K562 (cell line): ENCODE measurements around the gene HNRNPF. TPM values are rescaled to one million over a fixed set of nuclear protein-coding genes. Genes with fewer than 3 reads are reported as not detected.

Source experiments
- CEBPB ChIP-seq: fragments of 450-650 bp; IDR thresholded peaks from 2 replicates; pipeline ENCODE4 v1.6.1; 2016; ENCODE audit warnings: missing genetic modification characterization, missing compliant biosample characterization
- EP400 ChIP-seq: fragments of 450-650 bp; IDR thresholded peaks from 2 replicates; pipeline ENCODE4 v1.6.1; 2017; ENCODE audit warnings: antibody characterized with exemption, mild to moderate bottlenecking, moderate library complexity
- MAFG ChIP-seq: fragments of 450-650 bp; conservative IDR thresholded peaks from 2 replicates; pipeline ENCODE4 v1.6.1; 2016; ENCODE audit warnings: missing genetic modification characterization, missing compliant biosample characterization
- NFRKB ChIP-seq: fragments of 450-650 bp; IDR thresholded peaks from 2 replicates; pipeline ENCODE4 v1.6.1; 2016; ENCODE audit warnings: low read depth
- NR4A1 ChIP-seq, 2 experiments: fragments of 250-450 bp in 1 of 2; fragments of 450-650 bp in 1 of 2; sonication (Bioruptor Pico) in 1 of 2; IDR thresholded peaks; 2 replicates each; pipeline versions ENCODE4 v1.4.0 to v1.6.1; 2016 to 2020; ENCODE audit warnings: mild to moderate bottlenecking in 2 of 2, missing compliant biosample characterization in 1 of 2, missing genetic modification characterization in 1 of 2, moderate library complexity in 1 of 2
- PHF21A ChIP-seq: fragments of 450-650 bp; IDR thresholded peaks from 2 replicates; pipeline ENCODE4 v1.6.1; 2017; ENCODE audit warnings: low read depth, borderline replicate concordance
- PRDM10 ChIP-seq: fragments of 450-650 bp; IDR thresholded peaks from 2 replicates; pipeline ENCODE4 v1.6.1; 2018; ENCODE audit not compliant: partially characterized antibody
- RBM39 ChIP-seq: fragments of 200-400 bp; formaldehyde crosslinking; optimal IDR thresholded peaks from 2 replicates; pipeline ENCODE3; 2018; ENCODE audit warnings: low read depth, low read length
- RUNX1 ChIP-seq: sonication (generic); IDR thresholded peaks from 2 replicates; pipeline ENCODE4 v1.6.1; 2016; ENCODE audit warnings: antibody characterized with exemption, low read depth
- SUPT5H ChIP-seq: fragments of 450-650 bp; IDR thresholded peaks from 2 replicates; pipeline ENCODE4 v1.6.1; 2016
- TBL1XR1 ChIP-seq, 2 experiments: IDR thresholded peaks; 2 replicates each; pipeline ENCODE4 v1.6.1; 2012; ENCODE audit warnings: improper control_type of control experiment in 2 of 2, low read length in 2 of 2, mild to moderate bottlenecking in 1 of 2
- TCF7L2 ChIP-seq: fragments of 150-350 bp; IDR thresholded peaks from 2 replicates; pipeline ENCODE4 v1.6.1; 2016; ENCODE audit warnings: low read depth, mild to moderate bottlenecking, low read length, moderate library complexity
- THAP12 ChIP-seq: fragments of 250-450 bp; sonication (Bioruptor Pico); IDR thresholded peaks from 2 replicates; pipeline ENCODE4 v1.9.0; 2021; ENCODE audit warnings: mild to moderate bottlenecking, inconsistent platforms
- ZNF212 ChIP-seq: fragments of 450-650 bp; formaldehyde crosslinking; IDR thresholded peaks from 2 replicates; pipeline ENCODE4 v1.4.0; 2020; ENCODE audit warnings: mild to moderate bottlenecking
- polyA plus RNA-seq, 8 experiments: library from polyadenylated mRNA; depleted of rRNA in 4 of 8; stranded (reverse) in 5 of 8; unstranded in 3 of 8; fragments of >200 nt; fragmentation: Nextera tagmentation in 2 of 8; fragmentation: Illumina TruSeq in 1 of 8; extraction: Ambion mirVana in 2 of 8; extraction: Trizol in 1 of 8; gene quantifications; 2 replicates each; pipeline versions ENCODE4 v1.2.1 to v1.2.3, GENCODE V29; 2011 to 2014; ENCODE audit warnings: inconsistent platforms in 1 of 8, missing spikeins in 1 of 8
- total RNA-seq, 7 experiments: library from RNA; depleted of rRNA in 6 of 7; stranded (reverse); fragments of >200 nt in 6 of 7; fragmentation: Illumina TruSeq in 2 of 7; extraction: Trizol in 2 of 7; gene quantifications; 2 replicates each; pipeline versions ENCODE4 v1.2.1 to v1.2.3, GENCODE V29; 2011 to 2021; ENCODE audit warnings: low replicate concordance in 1 of 7
- TF ChIP-seq, protein P1 (sequence below), 2 experiments: IDR thresholded peaks; 2 replicates each; pipeline ENCODE4 v1.6.1; 2012; ENCODE audit warnings: improper control_type of control experiment in 2 of 2, low read depth in 2 of 2, low read length in 2 of 2, borderline replicate concordance in 1 of 2
- TF ChIP-seq, protein P2 (sequence below), 2 experiments: fragments of 200-800 bp in 1 of 2; sonication (Bioruptor generic) in 1 of 2; sonication (generic) in 1 of 2; formaldehyde crosslinking in 1 of 2; IDR thresholded peaks in 1 of 2; conservative IDR thresholded peaks in 1 of 2; 2 replicates each; pipeline versions ENCODE4 v1.5.0 to v1.6.1; 2016 to 2020; ENCODE audit warnings: missing compliant biosample characterization in 1 of 2, missing genetic modification characterization in 1 of 2, missing genetic modification reagents in 1 of 2

Gene HNRNPF
- total and polyA plus RNA-seq, 9 of the 15 experiments (the other 6 are each of a cell fraction or from before 2014, with no cell fraction given), result 192 to 489 (median 416) TPM

GRCh38 chr10:43417950-43418768 is 9.2 kb upstream of the HNRNPF start (continued):
- peak; percentile 93; the same call in 1 of the 2 replicates for TF ChIP-seq NR4A1 (CRISPR knock-in tag; IDR thresholded peaks at IDR 0.05)
- TF ChIP-seq NR4A1 (tag; IDR thresholded peaks at IDR 0.05), result peak; percentile 98
- peak; percentile 90 for TF ChIP-seq TCF7L2
- TF ChIP-seq RUNX1, result peak; percentile 95
- TF ChIP-seq CEBPB (tag), result peak; percentile 99
- TF ChIP-seq THAP12 (CRISPR knock-in tag), result no peak
- no peak for TF ChIP-seq RBM39
- peak; percentile 61 for TF ChIP-seq SUPT5H
- TF ChIP-seq, protein P1, sequence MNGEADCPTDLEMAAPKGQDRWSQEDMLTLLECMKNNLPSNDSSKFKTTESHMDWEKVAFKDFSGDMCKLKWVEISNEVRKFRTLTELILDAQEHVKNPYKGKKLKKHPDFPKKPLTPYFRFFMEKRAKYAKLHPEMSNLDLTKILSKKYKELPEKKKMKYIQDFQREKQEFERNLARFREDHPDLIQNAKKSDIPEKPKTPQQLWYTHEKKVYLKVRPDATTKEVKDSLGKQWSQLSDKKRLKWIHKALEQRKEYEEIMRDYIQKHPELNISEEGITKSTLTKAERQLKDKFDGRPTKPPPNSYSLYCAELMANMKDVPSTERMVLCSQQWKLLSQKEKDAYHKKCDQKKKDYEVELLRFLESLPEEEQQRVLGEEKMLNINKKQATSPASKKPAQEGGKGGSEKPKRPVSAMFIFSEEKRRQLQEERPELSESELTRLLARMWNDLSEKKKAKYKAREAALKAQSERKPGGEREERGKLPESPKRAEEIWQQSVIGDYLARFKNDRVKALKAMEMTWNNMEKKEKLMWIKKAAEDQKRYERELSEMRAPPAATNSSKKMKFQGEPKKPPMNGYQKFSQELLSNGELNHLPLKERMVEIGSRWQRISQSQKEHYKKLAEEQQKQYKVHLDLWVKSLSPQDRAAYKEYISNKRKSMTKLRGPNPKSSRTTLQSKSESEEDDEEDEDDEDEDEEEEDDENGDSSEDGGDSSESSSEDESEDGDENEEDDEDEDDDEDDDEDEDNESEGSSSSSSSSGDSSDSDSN (IDR thresholded peaks at IDR 0.05; ENCODE audit: borderline replicate concordance in 1 of 2, low read depth in 2 of 2, low read length in 2 of 2), result 0 out of 4 replicates have a peak, but pooled peaks of 1 of the 2 experiments have one; percentile 31
- TF ChIP-seq MAFG (tag), result peak; percentile 49; the same call in 1 of the 2 replicates
- TF ChIP-seq, protein P2, sequence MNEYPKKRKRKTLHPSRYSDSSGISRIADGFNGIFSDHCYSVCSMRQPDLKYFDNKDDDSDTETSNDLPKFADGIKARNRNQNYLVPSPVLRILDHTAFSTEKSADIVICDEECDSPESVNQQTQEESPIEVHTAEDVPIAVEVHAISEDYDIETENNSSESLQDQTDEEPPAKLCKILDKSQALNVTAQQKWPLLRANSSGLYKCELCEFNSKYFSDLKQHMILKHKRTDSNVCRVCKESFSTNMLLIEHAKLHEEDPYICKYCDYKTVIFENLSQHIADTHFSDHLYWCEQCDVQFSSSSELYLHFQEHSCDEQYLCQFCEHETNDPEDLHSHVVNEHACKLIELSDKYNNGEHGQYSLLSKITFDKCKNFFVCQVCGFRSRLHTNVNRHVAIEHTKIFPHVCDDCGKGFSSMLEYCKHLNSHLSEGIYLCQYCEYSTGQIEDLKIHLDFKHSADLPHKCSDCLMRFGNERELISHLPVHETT (CRISPR knock-in tag; conservative IDR thresholded peaks at IDR 0.05 in 1 of 2, IDR thresholded peaks at IDR 0.05 in 1 of 2), result peak in 1 of 2 experiments; percentile 95; a peak in 2 of 4 replicates
- TF ChIP-seq ZNF212, result peak; percentile 84; the same call in 1 of the 2 replicates
- TF ChIP-seq EP400, result peak; percentile 93
- peak; percentile 96 for TF ChIP-seq PHF21A
- peak; percentile 96 for TF ChIP-seq PRDM10
- TF ChIP-seq NFRKB, result peak; percentile 98
- peak; percentile 96 to 99; a peak in 3 of 4 replicates for TF ChIP-seq TBL1XR1 (IDR thresholded peaks at IDR 0.05; ENCODE audit: low read length in 2 of 2)
